Vagina (tissue), 2 donors: ENCODE data around the gene GAL3ST2. TPM values are rescaled to one million over a fixed set of nuclear protein-coding genes. Genes with fewer than 3 reads are reported as not detected.

Source experiments
- DNase-seq, 2 donors: peaks; one replicate each; pipeline ENCODE4 v3.0.0-alpha.2; 2017; ENCODE audit errors: extremely low spot score in 2 of 2
- H3K27ac ChIP-seq: fragments of 200-600 bp; sonication (generic); one replicate; pipeline ENCODE4 v1.5.1; 2019
- H3K27me3 ChIP-seq: fragments of 200-600 bp; sonication (generic); one replicate; pipeline ENCODE4 v1.5.1; 2019
- H3K36me3 ChIP-seq, 2 donors: fragments of 200-600 bp; sonication (generic); one replicate each; pipeline ENCODE4 v1.5.1; 2017 to 2019
- H3K4me1 ChIP-seq: fragments of 200-600 bp; sonication (generic); one replicate; pipeline ENCODE4 v1.5.1; 2019
- H3K4me3 ChIP-seq, 2 donors: fragments of 200-600 bp; sonication (generic); 1 replicate in 1 of 2; 2 replicates in 1 of 2; pipeline ENCODE4 v1.5.1; 2016 to 2019
- H3K9me3 ChIP-seq: fragments of 200-600 bp; sonication (generic); one replicate; pipeline ENCODE4 v1.5.1; 2019
- POLR2A ChIP-seq, 2 donors: fragments of 450-650 bp; IDR thresholded peaks; one replicate each; pipeline ENCODE4 v1.6.1; 2017; ENCODE audit warnings: antibody characterized with exemption in 2 of 2, mild to moderate bottlenecking in 2 of 2, moderate library complexity in 2 of 2
- POLR2AphosphoS5 ChIP-seq, 2 donors: sonication (generic); formaldehyde crosslinking; IDR thresholded peaks; one replicate each; pipeline ENCODE4 v1.9.0; 2017; ENCODE audit warnings: antibody characterized with exemption in 2 of 2, mild to moderate bottlenecking in 2 of 2, low read depth in 1 of 2; ENCODE audit not compliant: insufficient read depth in 1 of 2
- intact Hi-C: fragments of 100-400 bp; cut with DNase I; formaldehyde crosslinking; loops from one replicate; pipeline ENCODE4 v1.15.1; 2023
- total RNA-seq: library from RNA; depleted of rRNA; stranded (reverse); fragments of >200 nt; gene quantifications from one replicate; pipeline ENCODE4 v1.2.3, GENCODE V29; 2016
- TF ChIP-seq, protein P1 (sequence below), 3 experiments: fragments of 450-650 bp in 2 of 3; fragments of 200-600 bp in 1 of 3; sonication (generic) in 1 of 3; IDR thresholded peaks; one replicate each; pipeline ENCODE4 v1.5.1; 2017 to 2019; ENCODE audit warnings: antibody characterized with exemption in 3 of 3, mild to moderate bottlenecking in 2 of 3, moderate library complexity in 2 of 3

GAL3ST2 gene
- total RNA-seq, 1 donor from 2014 or later = 0.98 TPM

- no peak for DNase-seq
- Histone ChIP-seq H3K27me3 (no peaks in the 10 kb centered on the region), H3K36me3 (no peaks in the 10 kb centered on the region), H3K4me3 (no peak overlapping the region), H3K4me1 (no peaks in the 10 kb centered on the region), H3K27ac (no peak overlapping the region), H3K9me3 (no peaks in the 10 kb centered on the region)
- intact Hi-C loops = no loop called here
- TF ChIP-seq, protein P1, sequence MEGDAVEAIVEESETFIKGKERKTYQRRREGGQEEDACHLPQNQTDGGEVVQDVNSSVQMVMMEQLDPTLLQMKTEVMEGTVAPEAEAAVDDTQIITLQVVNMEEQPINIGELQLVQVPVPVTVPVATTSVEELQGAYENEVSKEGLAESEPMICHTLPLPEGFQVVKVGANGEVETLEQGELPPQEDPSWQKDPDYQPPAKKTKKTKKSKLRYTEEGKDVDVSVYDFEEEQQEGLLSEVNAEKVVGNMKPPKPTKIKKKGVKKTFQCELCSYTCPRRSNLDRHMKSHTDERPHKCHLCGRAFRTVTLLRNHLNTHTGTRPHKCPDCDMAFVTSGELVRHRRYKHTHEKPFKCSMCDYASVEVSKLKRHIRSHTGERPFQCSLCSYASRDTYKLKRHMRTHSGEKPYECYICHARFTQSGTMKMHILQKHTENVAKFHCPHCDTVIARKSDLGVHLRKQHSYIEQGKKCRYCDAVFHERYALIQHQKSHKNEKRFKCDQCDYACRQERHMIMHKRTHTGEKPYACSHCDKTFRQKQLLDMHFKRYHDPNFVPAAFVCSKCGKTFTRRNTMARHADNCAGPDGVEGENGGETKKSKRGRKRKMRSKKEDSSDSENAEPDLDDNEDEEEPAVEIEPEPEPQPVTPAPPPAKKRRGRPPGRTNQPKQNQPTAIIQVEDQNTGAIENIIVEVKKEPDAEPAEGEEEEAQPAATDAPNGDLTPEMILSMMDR (IDR thresholded peaks at IDR 0.05) = no peak
- no peak for TF ChIP-seq POLR2A (IDR thresholded peaks at IDR 0.05)
Measured at GRCh38 chr2:241851325-241852115, 74.9 kb downstream of the GAL3ST2 start.

- intact Hi-C loops = no loop called here
- Histone ChIP-seq H3K9me3 (no peaks in the 10 kb centered on the region), H3K4me1 (no peaks in the 10 kb centered on the region), H3K36me3 (no peaks in the 10 kb centered on the region), H3K27ac (no peak overlapping the region), H3K4me3 (no peak overlapping the region), H3K27me3 (no peaks in the 10 kb centered on the region)
- no peak for DNase-seq
- no peak for TF ChIP-seq POLR2AphosphoS5 (IDR thresholded peaks at IDR 0.05; ENCODE audit: insufficient read depth in 1 of 2, low read depth in 1 of 2)
- TF ChIP-seq, protein P1 (IDR thresholded peaks at IDR 0.05) = no peak
- no peak for TF ChIP-seq POLR2A (IDR thresholded peaks at IDR 0.05)
Measured at GRCh38 chr2:241852116-241852980, 75.7 kb downstream of the GAL3ST2 start.

DNA sequence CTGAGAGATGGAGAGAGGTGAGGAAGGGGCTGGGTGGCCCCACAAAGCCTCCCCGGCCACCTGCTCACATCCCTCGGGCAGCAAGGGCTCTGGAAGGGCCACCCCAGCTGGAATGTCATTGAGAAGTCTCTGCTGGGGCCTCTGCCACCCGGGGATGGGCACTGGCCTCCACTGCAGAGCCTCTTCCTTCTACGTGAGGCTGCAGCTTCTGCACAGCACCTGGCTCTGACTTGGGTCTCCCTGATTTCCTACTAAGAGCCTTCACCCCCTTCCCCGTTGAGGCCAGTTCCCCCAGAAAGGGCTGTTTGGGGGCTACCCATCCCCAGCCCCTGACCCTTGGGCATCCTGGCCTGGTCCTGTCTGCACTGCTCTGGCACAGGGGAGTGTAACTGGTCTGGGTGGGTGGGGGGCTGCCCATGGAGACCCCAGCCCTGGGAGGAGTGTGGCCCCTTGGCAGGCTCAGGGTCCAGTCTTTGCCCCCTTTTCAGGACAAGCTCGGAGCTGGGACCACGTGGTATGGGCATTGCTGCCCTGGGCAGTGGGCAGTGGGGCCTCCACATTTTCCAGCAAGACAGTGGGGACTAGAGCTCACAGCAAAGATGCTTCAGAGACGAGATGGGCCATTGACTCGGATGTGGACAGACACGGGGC, 76.5 kb downstream of the GAL3ST2 start:
- intact Hi-C loops = no loop called here
- DNase-seq = no peak
- H3K4me3 ChIP-seq = no peak overlapping the region
- TF ChIP-seq, protein P1 (IDR thresholded peaks at IDR 0.05) = no peak
- TF ChIP-seq POLR2A (IDR thresholded peaks at IDR 0.05) (no peak), POLR2AphosphoS5 (IDR thresholded peaks at IDR 0.05; ENCODE audit: insufficient read depth in 1 of 2, low read depth in 1 of 2) (no peak)
- no peaks in the 10 kb centered on the region for H3K36me3 ChIP-seq
- H3K4me1 ChIP-seq = no peaks in the 10 kb centered on the region
- H3K9me3 ChIP-seq = no peaks in the 10 kb centered on the region
- H3K27me3 ChIP-seq = no peaks in the 10 kb centered on the region
- H3K27ac ChIP-seq = no peak overlapping the region

Other genes with a start within 250 kb of the GAL3ST2 start
- 35.1 TPM for gene BOK, start 218.1 kb upstream of the GAL3ST2 start, total RNA-seq
- gene THAP4, start 139.7 kb upstream of the GAL3ST2 start, total RNA-seq = 44.4 TPM
- 104 TPM for gene ATG4B, start 139.1 kb upstream of the GAL3ST2 start, total RNA-seq
- gene DTYMK, start 90.0 kb upstream of the GAL3ST2 start, total RNA-seq = 14.7 TPM
- gene ING5, start 74.8 kb upstream of the GAL3ST2 start, total RNA-seq = 41.5 TPM
- 21.1 TPM for gene D2HGDH, start 42.2 kb upstream of the GAL3ST2 start, total RNA-seq
- gene NEU4, start 32.4 kb downstream of the GAL3ST2 start, total RNA-seq = not detected
- gene PDCD1, start 82.1 kb downstream of the GAL3ST2 start, total RNA-seq = 3.9 TPM
- not detected for gene RTP5, start 92.9 kb downstream of the GAL3ST2 start, total RNA-seq